HFF-Myc (cell line): ENCODE results near the gene HTRA1.

ENCODE experiments used
- DNase-seq: peaks from one replicate; pipeline ENCODE4 v3.0.0-alpha.2; 2011; ENCODE audit warnings: low read depth; ENCODE audit errors: extremely low read depth
- H3K4me3 ChIP-seq: replicated peaks from 2 replicates; pipeline ENCODE4 v1.5.1; 2011; ENCODE audit warnings: low read depth, mild to moderate bottlenecking, control low read depth, low read length
- CTCF ChIP-seq: IDR thresholded peaks from 2 replicates; pipeline ENCODE4 v1.5.1; 2012; ENCODE audit warnings: mild to moderate bottlenecking, low read depth, low read length, control low read depth; ENCODE audit errors: missing control alignments

The HTRA1 gene

GRCh38 chr10:122560279-122560804, 99.0 kb downstream of the HTRA1 start, which contains the start of gene DMBT1:
TSS of gene DMBT1 (plus strand) at chr10:122560754. CDS start at chr10:122560771, 17 bp downstream.
- no peak for DNase-seq
- no peak for TF ChIP-seq CTCF
- no peak within 1 kb of the TSS for H3K4me3 ChIP-seq

- no peak for TF ChIP-seq CTCF
- H3K4me3 ChIP-seq: no peak overlapping the region
- DNase-seq: no peak
Measured at GRCh38 chr10:122561212-122561611, 99.9 kb downstream of the HTRA1 start.

- DNase-seq: no peak
- H3K4me3 ChIP-seq: no peak overlapping the region
- no peak for TF ChIP-seq CTCF
Measured at GRCh38 chr10:122561792-122562191, 100.4 kb downstream of the HTRA1 start.
